ENCODE measurements around the gene SAPCD2.

SAPCD2 gene

DNA sequence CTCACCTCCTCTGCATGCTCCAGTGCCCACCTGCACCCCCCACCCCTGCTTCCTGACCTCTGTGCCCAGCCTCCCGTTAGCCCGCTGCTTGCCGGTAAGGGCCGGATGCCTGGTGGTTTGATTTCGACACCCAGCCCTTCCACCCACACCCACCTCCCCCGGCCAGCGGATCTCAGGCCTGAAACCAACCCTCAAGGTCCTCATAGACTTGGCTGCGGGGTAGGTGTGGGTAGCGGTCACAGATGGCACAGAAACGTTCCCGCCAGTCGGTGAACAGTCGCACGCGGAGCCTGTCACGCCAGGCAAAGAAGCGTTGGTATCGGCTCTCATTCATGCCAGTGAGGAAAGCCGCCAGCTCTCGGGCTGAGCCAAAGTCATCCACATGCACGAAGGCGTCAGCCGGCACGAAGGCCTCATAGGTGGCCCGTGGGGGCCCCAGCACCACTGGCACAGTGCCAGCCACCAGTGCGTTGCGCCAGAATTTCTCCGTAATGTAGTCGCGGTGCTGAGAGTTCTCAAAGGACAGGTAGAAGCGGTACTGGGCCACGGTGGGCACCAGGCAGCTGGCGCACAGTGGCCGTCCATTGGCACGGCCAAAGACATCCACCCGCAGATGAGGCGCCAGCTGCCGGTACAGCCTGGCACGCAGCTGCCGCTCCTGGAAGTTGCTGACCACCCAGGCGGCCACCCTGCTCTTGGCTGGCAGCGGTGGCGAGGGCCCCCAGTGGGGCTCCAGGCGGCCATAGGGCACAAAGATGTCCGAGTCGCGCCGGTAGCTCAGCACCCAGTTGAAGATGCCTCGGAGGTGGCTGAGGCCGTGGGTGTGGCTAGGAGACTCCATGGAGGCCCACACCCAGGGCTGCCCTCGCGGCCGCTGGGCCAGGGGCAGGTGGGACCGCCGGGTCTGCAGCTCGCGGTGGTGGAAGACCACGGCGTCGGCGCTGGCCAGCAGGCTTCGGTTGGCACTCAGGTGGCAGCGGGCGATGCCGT is 39.5 kb downstream of the SAPCD2 start:
- DNase-seq: no peak

DNA sequence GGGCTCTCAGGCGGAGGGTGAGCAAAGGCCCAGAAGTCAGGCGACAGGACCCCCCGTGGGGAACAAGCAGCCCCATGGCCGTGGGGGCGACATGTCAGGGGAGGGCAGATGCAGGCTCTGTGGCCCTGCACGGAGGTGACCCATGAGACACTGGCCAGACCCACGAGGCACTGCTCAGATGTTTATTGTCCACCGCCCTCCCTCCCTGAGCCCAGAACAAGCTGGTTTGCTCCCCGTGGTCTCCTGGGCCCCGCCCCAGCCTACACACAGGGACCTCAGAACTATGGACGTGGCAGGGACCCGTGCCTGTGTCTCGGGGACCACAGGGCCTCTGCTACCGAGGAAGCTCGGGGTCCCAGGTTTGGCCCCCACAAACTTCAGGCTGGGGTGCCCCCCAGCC is 40.4 kb downstream of the SAPCD2 start:
- DNase-seq: no peak

DNA sequence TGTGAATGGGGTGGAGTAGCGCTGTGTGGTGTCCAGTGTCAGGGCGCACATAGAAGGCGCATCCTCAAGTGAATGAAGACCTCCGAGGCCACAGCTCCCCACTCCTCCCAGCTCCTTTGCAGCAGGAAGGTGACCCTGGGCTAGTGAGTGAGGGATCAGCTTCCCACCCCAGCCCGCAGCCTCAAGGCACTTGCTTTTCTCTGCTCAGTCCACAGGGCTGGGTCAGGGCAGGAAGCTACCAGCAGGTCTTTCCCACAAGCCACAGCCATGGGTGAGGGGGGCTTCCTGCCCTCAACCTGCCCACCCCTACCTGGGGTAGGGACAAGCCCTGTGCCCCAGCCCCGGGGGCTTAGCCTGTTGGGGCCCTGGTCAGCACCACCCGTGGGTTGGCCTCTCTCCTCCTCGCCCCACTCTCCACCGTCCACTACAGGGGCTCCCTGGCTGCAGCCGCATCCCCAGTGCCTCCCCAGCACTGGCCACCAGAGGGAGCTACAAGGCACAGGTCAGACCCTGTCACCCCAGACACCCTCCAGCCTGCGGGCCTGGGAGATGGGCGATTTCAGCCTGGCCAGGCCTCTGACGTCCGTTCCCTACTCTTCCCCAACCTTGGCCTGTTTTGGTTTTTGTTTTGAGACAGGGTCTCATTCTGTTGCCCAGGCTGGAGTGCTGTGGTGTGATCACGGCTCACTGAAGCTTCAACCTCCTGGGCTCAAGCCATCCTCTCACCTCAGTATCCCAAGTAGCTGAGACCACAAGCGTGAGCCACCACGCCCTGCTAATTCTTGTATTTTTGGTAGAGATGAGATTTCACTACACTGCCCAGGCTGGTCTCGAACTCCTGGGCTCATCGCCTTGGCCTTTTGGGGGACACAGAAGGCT is 41.1 kb downstream of the SAPCD2 start:
- DNase-seq: no peak

DNA sequence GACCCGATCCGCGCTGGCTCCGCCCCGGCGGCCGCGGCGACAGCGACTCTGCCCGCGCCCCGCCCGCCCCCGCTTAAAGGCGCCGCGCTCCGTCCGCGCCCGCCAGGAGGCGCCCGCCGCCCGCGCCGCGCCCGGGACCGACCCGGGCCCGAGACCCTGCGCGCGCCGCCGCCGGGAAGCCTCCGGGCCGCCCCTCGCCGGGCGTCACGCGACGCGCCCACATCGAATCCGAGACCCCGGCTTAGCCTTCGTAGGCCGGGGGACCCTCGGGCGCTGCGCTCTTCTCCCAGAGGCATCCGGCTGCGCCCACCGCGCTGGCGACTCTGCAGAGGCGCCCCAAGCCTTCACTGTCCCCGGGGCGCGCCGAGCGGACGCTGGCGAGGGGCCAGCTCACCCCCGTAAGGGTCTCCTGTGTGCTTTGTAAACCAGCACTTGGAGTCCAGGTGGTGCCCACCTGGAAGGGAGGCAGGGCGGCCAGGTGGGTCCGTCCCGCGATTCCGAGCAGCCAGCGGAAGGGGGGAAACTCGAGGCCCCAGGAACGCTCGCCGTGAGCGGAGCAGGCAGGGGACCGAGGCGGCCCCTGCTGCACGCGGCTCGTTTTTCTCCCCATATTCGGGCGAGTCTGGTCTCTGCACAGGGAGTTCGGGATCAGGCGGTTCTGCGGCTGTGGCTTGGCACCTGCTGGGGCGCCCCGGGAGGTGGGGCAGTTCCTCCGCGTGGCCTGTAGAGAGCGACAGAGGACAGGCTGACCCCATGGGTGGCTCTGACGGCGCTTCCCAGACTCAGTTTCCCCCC is 41.9 kb downstream of the SAPCD2 start:
- no peak for DNase-seq

DNA sequence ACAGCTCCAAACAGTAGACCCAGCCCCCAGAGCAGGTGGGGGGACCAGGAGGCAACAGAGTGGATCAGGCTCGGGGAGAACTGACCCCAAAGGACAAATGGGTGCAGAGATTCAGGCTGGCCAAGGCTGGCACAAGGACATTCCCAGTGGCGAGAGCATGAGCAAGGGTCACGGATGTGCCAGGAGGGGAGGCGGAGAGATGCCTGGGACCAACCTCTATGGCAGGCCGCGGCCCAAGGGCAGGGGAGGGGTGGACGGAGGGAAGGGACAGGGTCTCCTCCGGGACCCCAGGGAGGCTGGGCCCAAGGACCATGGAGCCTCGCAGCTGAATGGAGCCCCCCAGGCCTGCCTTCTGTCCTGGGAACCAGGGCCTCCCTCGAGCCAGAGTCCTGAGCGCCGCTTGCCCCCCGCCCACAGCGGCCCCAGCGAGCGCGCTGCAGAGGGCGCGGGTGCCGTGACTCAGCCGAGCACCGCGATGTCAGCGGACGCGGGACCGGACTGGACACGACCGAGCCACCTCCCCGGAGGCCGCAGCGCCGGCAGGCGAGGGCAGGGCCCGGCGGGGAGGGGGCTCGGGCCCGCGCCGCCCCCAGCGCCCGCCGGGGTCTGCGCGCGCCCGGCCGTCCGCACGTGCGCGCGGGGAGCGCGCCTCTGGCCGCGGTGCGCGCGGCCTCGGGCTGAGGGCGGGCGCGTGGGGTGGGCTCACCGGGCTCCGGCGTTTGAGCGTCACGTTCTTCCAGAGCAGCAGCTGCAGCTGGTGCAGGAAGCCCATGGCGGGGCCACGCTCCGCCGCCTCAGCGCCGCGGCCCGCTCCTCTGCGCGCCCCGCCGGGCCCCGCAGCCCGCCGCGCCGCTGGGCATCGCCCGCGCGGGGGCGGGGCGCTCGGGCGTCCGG is 42.7 kb downstream of the SAPCD2 start, which contains the start of gene ABCA2:
ABCA2 (minus strand) TSS at position 869 of the 894 bp plus-strand sequence; CDS start at position 772, 97 bp downstream.
- no peak for DNase-seq

DNA sequence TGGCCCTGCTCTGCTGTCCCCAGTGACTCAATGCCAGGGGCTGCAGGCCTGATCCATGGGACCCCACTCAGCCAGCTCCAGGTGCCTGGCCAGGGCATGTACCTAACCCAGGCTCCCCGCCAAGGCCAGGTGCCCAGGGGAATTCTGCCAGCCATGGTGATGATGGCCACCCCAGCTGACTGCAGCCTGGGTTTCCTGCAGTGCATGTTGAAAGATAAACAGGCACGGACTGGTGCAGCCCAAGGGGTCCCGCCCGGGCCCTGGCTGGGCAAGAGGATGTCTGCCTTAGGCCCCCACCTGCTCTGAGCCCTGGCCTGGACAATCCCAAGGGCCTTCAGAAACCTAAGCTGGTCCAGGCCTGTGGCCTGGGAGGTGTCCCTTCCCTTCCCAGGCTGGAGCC is 43.5 kb downstream of the SAPCD2 start:
- DNase-seq: no peak

DNA sequence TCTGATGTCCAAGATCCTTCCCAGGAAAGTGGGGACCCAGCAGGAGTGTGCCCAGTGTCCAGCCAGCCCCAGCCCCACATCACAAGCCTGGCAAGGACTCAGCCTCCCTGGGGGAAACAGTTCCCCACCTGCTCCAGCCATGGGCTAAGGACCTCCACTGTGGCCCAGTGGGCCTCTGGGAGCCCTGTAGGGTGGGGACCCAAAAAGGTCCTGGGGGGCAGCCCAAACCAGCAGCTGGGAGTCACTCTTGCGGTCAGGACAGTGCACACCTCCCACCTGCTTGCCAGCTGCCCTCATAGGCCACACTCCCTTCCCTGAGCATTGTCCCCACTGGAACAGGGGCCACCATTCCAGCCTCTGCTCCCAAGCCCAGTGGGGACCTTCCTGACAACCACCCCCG is 44.0 kb downstream of the SAPCD2 start:
- DNase-seq: no peak

DNA sequence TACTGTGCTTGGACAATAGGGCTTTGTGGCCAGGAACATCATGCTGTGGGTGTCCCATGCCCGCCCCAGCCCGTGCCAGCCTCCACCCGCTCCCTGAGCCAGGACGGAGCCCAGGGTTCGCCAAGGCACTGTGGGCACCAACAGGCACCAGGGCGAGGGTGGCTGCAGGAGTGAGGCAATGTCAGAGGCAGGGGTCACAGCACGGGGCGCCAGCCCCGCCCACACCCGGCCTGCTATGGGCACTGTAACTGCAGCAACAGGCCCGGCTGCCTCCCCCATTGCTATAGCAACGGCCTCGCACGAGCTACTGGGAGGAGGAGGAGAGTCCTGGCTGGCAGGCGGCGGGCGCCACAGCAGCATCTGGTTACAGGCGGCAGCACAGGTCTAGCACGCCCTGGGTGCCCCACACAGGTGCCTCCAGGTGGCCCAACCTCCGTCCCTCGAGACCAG is 44.8 kb downstream of the SAPCD2 start:
- DNase-seq: peak; percentile 62

DNA sequence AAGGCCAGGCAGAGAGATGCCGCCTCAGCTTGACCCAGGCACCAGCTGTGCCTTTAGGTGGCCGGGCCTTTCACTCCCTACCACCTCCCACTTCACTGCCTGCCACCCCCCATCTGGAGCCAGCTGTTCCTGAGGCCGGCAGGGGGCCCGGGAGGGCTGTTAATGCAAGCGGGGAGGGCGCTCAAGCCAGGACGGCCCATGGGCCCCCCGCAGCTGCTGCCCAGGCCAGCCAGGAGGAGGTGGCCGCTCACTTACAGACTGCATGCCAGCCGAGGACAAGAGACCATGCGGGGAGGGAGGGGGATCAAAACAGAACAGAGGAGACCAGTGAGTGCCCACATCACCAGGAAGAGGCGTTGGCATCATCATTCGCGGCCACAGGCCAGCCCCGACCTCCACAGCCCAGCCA is 46.8 kb downstream of the SAPCD2 start:
- no peak for DNase-seq

DNA sequence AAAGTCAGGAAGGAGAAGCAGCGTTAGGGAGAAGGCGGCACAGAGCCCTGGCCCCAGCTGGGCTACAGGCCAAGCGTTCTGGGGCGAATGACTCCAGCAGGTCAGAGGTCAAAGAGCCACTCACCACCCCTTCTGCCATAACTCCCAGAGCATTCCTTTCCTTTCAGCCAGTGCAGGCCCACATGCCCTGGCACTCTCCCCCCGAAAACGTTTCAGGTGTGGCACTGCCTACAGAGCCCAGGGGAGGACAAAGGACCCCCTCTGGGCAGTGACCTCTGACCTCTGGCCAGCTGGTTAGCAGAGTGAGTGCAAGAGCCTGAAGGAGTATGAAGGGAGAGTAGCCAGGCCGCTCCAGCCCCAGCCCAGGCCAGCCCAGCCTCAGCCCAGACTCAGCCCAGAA is 47.2 kb downstream of the SAPCD2 start:
- DNase-seq: no peak

DNA sequence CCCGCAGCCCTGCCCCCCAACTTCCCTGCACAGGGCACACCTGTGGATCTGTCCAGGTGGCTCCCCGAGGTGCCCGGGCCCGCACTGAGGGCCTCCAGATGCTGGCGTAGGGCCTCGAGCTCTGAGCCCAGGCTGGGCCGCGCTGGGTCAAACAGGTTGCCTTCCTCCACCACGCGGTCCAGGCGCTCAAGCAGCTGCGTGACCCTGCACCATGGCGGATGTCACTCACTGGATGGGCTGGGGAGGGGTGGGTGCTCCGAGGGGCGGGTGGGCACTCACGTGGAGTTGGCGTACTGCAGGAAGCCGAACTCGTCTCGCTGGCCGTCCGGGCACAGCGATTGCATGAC is 47.7 kb downstream of the SAPCD2 start:
- no peak for DNase-seq

DNA sequence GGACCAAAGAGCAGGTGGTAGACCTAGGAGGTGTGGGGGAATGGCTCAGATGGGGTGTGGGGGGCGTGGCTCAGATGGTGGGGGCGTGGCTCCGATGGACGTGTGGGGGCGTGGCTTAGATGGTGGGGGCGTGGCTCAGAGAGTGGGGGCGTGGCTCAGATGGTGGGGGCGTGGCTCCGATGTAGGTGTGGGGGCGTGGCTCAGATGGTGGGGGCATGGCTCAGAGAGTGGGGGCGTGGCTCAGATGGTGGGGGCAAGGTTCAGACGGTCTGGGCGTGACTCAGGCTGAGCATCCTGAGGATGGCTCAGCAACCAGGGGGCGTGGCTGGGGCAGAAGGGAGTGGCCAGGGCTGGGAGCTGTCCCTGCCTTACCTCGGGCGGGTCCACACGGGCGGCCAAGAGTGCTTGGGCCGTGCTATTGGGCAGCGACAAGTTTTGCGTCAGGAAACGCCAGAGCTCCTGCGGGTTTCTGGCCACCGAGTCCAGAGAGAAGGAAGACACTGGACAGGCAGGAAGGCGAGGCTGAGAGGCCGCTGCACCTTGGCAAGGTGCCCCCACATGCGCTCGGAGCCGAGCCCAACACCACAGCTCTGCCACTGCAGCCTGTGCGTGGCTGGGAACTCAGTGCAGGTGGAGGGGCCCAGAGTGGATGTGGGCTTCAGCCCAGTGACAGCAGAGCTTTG is 48.2 kb downstream of the SAPCD2 start:
- no peak for DNase-seq

DNA sequence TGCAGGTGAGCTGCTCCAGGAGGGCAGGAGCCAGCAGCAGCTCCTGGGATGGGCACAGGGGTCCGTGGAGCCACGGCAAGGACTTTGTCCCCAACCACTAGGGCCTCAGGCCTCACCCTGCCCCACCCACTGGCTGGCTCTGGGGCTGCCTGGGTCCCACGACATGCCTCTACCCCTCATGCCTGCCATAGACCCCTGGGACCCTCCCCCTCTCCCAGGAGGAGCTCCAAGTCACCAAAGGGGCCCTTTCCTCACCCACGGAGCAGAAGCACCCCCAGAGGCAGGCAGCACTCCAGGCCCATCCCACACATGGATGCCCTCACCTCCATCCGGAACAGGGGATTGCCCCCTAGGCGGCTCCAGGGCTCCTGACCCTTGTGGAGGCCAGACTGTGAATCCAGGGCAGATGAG is 48.8 kb downstream of the SAPCD2 start:
- DNase-seq: no peak

DNA sequence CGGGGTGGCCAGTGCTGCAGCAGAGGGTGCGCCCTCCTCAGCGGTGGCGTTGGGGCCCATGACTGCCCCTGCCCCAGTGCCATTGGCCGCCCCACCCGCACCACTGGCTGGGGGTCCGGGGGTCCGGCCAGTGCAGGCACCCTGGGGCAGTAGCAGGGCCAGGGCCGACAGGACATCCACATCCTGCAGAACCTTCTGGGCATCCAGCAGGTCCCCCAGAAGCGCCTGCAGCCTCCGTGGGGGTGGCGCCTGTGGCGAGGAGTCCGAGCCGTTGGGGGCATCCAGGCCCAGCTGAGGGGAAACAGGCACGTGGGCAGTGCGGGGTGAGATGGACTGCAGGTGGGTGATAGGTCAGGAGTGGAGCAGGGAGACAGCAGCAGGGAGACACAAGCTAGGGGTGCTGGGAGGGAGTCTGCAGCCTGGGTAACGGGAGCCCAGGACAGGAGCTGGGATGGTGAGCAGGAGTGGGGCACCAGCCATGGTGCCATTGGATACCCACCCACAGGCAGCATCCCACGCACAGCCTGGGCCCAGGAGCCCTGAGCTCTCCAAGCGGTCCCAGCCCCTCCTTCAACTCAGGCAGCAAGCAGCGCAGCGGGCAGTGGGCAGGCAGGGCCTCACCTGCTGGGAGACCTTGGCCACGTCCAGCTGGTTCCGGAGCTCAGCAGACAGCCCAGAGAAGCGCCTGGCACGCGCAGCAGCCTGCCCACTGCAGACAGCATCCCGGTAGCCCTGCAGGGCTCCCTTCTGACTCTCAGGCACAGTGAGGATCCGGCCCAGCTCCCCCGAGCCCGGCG is 49.4 kb downstream of the SAPCD2 start:
- DNase-seq: no peak

DNA sequence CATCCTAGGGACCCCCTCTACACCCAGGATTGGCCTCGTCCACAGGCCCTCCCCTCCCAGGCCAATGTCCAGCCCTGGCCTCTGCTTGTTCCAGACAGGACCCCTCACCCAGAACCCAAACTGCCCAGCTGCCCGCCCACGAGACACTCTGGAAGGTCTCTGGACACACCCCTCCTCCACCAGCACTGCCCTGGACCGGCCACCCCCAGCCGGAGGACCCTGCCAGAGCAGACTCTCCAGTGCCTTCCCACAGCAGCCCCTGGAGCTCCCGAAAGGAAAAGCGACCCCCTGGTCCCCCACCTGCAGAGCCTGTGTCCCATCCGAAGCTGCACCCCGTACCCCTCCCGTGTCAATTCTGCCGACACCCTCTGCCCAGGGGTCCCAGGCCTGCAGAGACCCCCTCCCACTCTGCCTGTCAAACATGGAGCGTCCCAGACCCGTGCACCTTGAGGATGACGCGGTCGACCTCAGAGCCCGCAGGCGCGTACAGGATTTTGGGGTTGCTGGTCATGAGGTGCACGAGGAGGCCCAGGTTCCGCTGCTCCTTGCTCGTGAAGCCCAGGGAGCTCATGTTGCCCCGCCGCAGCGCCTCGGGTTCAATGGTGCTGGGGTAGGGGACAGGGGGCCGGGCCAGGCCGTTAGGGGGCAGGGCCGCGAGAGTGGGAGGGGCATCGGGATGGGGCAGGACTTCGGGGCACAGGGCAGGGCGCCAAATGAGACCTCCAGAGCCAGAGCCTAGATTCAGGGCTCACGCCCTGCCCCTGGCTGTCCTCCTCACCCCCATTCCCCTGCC is 50.3 kb downstream of the SAPCD2 start:
- DNase-seq: no peak

DNA sequence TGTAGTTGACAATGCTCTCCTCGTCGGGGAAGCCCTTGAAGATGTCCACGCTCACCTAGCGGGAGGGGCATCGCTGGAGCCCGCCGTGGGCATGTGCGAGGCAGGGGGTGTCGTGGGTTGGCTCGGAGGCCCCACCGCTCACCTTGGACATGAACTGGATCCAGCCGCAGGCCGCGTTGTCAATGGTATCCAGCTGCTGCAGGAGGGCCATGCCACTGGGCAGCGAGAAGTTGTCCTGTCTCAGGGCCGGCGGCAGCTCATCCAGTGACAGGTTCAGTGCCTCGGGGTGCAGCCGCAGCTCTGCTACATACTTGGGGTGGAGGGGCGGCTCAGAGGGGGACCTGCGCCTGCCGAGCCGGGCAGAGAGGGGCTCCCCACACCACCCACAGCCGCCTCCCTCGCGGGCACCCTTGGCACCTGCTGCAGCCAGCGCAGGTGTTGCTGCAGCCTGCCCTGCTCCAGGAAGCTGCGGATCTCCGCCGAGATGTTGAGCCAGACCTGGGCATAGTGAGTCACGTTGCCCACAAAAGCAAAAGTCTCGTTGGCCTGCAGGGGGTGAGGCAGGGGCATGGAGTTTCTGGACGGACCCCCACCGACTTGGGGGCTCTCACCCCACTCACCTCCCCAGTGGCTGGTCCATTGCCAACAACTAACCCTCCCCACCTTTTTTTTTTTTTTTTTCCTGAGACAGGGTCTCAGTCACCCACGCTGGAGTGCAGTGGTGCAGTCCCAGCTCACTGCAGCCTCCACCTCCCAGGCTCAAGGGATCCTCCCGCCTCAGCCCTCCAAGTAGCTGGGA is 51.4 kb downstream of the SAPCD2 start:
- no peak for DNase-seq

DNA sequence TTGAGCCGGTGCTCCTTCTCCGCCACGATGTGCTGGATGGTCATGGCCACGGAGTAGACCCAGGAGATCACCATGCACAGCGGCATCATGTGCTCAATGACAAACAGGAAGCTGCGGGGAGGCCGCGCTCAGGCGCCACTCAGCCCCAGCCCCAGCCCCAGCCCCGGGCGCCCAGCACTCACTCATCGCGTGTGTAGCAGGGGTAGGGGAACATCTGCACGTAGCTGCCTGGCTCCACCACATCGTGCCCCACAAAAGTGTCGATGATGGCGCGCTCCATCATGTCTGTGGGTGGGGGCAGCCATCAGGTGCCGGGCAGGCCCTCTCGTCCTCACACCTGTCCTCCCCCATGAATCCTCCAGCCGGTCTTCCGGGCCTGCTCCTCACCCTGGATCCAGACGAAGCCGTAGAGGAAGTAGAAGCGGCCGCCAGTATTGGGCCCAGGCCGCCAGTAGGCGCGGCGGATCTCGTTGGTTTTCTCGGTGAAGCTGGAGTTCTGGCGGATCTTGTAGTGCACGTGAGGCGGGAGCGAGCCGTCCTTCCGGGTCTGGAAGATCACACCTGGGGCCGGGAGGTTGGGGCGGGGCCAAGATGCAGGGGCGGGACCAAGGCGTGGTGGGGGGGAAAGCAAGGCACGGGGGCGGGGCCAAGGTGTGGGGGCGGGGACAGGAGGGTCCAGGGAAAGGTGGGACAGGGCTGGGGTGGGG is 52.4 kb downstream of the SAPCD2 start:
- no peak for DNase-seq

DNA sequence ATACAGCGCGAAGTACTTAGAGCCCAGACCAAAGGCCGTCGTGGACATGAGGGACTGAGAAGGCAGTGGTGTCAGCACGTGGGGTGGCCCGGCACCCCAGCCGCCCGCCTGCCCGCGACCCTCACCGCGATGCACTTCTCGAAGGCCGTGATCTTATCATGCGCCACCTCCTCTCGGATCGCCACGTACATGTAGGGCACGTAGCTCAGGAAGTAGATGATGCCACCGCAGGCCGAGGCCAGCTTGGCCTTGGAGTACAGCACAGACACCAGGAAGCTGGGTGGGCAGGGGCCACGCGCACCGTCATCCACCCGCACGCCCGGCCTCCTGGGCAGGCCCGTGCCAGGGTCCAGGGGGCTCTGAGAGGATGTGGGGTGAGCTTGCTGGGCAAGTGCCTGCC is 53.3 kb downstream of the SAPCD2 start:
- no peak for DNase-seq
